ENCODE data around the gene APP. TPM values are rescaled to one million over a fixed set of nuclear protein-coding genes. Genes with fewer than 3 reads are reported as not detected.

The APP gene
- total RNA-seq, 2 experiments from 2014 or later, result 39.3 to 39.4 TPM

- intact Hi-C loops (cut with micrococcal nuclease), result no loop called here
- CTCF ChIA-PET, result interaction anchor here (1.7 kb wide), 1 partner anchor 267 kb away, joined by 3 read pairs; no protein-coding TSS in a partner anchor
Measured at GRCh38 chr21:26147535-26147934, 23.0 kb downstream of the APP start.

GRCh38 chr21:26146681-26147080 lies 23.9 kb downstream of the APP start:
- CTCF ChIA-PET, result interaction anchor here (1.7 kb wide), 1 partner anchor 266 kb away, joined by 3 read pairs; no protein-coding TSS in a partner anchor
- POLR2A ChIA-PET, result no interaction called here
- TF ChIP-seq CTCF (IDR thresholded peaks at IDR 0.05), result no peak

More at GRCh38 chr21:26147535-26147934, 23.0 kb downstream of the APP start:
- no peak for ATAC-seq
- Mint-ChIP-seq H3K4me3 (no peak overlapping the region), H3K27me3 (no peaks in the 10 kb centered on the region), H3K36me3 (ENCODE audit: low read depth) (peaks cover 6% of the 10 kb centered on the region), H3K27ac (no peak overlapping the region), H3K4me1 (ENCODE audit: low read depth) (peaks cover 13% of the 10 kb centered on the region), H3K9me3 (no peaks in the 10 kb centered on the region)
- POLR2A ChIA-PET, result interaction anchor here (0.7 kb wide), 2 partner anchors 36 to 1220 kb away, joined by 3 read pairs; no protein-coding TSS in a partner anchor
- no peak for DNase-seq
- no peak for TF ChIP-seq CTCF (IDR thresholded peaks at IDR 0.05)

GRCh38 chr21:26144031-26144430 lies 26.5 kb downstream of the APP start:
- H3K36me3 Mint-ChIP-seq (ENCODE audit: low read depth), result peaks cover 9% of the 10 kb centered on the region
- TF ChIP-seq CTCF (IDR thresholded peaks at IDR 0.05), result no peak
- intact Hi-C loops (cut with micrococcal nuclease), result no loop called here
- no peak overlapping the region for H3K27ac Mint-ChIP-seq
- DNase-seq (no peak), ATAC-seq (no peak)
- no peaks in the 10 kb centered on the region for H3K27me3 Mint-ChIP-seq
- ChIA-PET CTCF (no interaction called here), POLR2A (no interaction called here)
- no peaks in the 10 kb centered on the region for H3K9me3 Mint-ChIP-seq
- H3K4me1 Mint-ChIP-seq (ENCODE audit: low read depth), result peaks cover 13% of the 10 kb centered on the region
- H3K4me3 Mint-ChIP-seq, result no peak overlapping the region

More at GRCh38 chr21:26146681-26147080, 23.9 kb downstream of the APP start:
- DNase-seq, result no peak
- intact Hi-C loops (cut with micrococcal nuclease), result no loop called here
- Mint-ChIP-seq H3K36me3 (ENCODE audit: low read depth) (peaks cover 9% of the 10 kb centered on the region), H3K27me3 (no peaks in the 10 kb centered on the region), H3K4me1 (ENCODE audit: low read depth) (peaks cover 13% of the 10 kb centered on the region), H3K27ac (no peak overlapping the region), H3K4me3 (no peak overlapping the region), H3K9me3 (no peaks in the 10 kb centered on the region)
- ATAC-seq, result no peak

- H3K27me3 Mint-ChIP-seq, result no peaks in the 10 kb centered on the region
- no peak overlapping the region for H3K27ac Mint-ChIP-seq
- no peak for DNase-seq
- intact Hi-C loops (cut with micrococcal nuclease), result no loop called here
- CTCF ChIA-PET, result no interaction called here
- ATAC-seq, result no peak
- peaks cover 4% of the 10 kb centered on the region for H3K36me3 Mint-ChIP-seq (ENCODE audit: low read depth)
- no peak for TF ChIP-seq CTCF (IDR thresholded peaks at IDR 0.05)
- no peaks in the 10 kb centered on the region for H3K9me3 Mint-ChIP-seq
- no peak overlapping the region for H3K4me3 Mint-ChIP-seq
- POLR2A ChIA-PET, result no interaction called here
- H3K4me1 Mint-ChIP-seq (ENCODE audit: low read depth), result peaks cover under 1% of the 10 kb centered on the region
Measured at GRCh38 chr21:26142363-26142762, 28.2 kb downstream of the APP start.

GRCh38 chr21:26140926-26141325 lies 29.6 kb downstream of the APP start:
- TF ChIP-seq CTCF (IDR thresholded peaks at IDR 0.05), result no peak
- DNase-seq (no peak), ATAC-seq (no peak)
- ChIA-PET POLR2A (no interaction called here), CTCF (no interaction called here)
- Mint-ChIP-seq H3K9me3 (no peaks in the 10 kb centered on the region), H3K27me3 (no peaks in the 10 kb centered on the region), H3K36me3 (ENCODE audit: low read depth) (peaks cover 4% of the 10 kb centered on the region), H3K4me3 (no peak overlapping the region), H3K4me1 (ENCODE audit: low read depth) (peaks cover 11% of the 10 kb centered on the region), H3K27ac (no peak overlapping the region)
- intact Hi-C loops (cut with micrococcal nuclease), result no loop called here

Measured in activated CD8-positive, alpha-beta T cell treated with anti-CD3 and anti-CD28 coated beads for 36 hours (primary cell).